Fibroblast of peridontal ligament (primary cell): ENCODE data around the gene CACNB3.
A peak's percentile ranks its signal among the peaks of the same experiment; 100 is the strongest.
"Not testable (repeated sequence)": the region's sequence is repeated elsewhere in the genome, so short reads cannot be mapped to it uniquely, and the experiment has no call there.

ENCODE experiments used
- DNase-seq: peaks from one replicate; pipeline ENCODE4 v3.0.0-alpha.2; 2010; ENCODE audit errors: extremely low read depth

CACNB3 gene

DNA sequence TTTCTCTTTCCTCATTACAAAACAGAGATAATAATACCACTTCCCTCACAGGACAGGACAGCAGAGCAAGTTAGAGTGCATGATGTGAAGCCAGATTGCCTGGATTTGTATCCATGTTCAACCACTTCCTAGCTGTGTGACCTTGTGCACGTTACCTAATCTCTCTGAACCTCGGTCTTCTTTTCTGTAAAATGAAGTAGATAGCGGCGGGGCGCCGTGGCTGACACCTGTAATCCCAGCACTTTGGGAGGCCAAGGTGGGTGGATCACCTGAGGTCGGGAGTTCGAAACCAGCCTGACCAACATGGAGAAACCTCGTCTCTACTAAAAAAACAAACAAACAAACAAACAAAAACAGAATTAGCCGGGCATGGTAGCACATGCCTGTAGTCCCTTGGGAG is 36.6 kb downstream of the CACNB3 start:
- not testable (repeated sequence) for DNase-seq

DNA sequence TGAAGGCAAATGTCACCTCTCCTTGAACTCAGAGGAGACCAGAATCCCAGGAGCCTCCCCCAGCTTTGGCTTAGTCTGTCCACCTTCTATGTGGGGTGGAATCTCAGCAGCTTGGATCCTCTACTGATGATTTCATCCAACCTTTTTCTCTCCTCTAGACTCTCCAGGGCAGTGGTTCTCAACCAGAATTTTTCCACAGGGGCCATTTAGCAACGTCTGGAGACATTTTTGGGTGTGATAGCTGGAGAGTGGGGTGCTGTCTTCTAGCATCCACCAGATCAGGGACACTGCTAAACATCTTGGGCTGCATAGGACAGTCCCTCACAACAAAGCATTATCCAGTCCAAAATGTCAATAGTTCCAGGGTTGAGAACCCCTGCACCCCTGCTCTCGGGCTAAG is 38.1 kb downstream of the CACNB3 start:
- DNase-seq = no peak

DNA sequence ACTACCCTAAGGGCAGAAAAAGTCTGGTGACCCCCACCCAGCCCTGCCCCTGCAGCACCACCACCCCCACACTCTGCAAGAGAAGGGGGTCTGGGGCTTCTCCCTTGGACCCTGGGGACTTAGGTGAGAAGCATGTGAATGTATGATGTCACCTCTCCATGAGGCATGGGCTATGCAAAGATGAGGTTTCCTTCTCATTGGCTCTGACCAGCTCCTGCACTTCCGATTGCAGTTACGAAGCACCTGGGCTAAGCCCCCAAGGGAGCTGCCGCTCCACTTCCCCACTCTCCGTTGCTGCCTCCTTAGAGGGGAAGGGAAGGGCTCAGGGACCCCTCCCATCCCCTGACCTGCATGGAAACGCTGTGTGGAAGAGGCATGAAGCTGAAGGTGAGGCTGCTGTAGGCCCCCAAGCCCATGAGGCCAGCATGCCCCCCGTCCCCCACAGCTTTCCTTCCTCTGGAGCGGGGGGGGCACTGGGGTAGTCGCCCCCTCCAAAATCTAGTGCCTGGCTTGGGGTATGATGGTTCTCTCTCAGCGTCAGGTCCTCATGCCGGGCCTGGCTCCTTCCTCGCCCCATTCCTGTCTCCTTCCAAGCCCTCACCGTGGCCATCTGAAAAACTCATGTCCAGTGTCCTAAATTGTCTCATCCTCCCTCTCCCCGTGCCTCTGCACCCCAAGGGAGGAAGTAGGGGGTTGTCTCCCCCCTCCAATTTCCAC is 39.1 kb downstream of the CACNB3 start:
- DNase-seq = no peak

DNA sequence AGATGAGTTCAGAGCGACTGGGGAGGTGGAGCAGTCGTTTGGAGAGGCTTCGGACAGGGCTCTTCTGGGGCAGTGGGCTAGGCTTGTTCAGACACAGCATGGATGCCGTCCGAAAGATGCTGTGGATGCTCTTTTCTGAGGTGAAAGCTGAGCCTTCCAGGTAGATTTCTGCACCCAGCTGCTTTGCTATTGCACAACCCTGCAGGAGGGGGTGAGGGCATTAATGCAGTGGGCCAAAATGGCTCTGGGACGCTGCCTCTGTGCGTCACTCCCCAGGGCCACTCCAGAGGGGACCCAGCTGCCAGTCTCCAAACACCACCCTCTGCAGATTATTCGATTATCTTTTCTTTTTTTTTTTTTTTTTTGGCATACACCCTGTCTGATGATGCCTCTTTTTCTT is 39.7 kb downstream of the CACNB3 start:
- no peak for DNase-seq

DNA sequence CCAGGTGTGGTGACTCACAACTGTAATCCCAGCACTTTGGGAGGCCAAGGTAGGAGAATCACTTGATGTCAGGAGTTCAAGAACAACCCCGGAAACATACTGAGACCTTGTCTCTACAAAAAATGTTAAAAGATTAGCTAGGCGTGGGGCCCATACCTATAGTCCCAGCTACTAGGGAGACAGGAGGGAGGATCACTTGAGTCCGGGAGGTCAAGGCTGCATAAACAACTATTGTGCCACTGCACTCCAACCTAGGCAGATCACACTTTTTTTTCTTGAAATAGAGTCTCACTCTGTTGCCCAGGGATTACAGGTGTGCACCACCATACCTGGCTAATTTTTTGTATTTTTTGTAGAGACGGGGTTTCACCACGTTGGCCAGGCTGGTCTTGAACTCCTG is 41.3 kb downstream of the CACNB3 start:
- DNase-seq = no peak

DNA sequence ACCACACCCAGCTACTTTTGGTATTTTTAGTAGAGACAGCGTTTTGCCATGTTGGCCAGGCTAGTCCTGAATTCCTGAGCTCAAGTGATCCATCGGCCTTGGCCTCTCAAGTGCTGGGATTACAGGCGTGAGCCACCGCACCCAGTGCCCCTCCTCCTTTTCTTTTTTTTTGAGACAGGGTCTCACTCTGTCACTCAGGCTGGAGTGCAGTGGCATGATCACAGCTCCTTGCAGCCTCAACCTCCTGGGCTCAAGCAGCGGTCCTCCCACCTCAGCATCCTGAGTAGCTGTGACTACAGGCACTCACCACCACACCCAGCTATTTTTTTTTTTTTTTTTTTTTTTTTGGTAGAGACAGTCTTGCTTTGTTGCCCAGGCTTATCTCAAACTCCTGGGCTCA is 41.9 kb downstream of the CACNB3 start:
- DNase-seq = not testable (repeated sequence)

DNA sequence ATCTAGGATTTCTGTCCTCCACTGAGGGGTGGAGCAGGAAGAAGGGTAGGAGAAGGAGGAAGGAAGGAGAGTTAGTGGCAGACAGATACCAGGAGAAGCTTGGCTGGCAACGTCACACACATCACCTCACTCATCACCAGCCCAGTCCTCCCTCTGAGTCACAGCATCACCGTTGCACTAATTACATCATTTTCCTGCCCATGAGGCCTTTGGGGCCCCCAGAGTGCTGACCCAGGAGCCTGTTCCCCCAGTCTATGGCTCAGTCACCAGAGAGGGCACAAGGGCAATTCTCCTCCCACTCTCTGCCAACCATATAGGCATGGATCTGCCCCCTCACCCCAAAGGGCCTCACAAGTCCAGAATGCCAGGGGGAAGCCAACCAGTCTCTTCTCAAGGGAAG is 42.8 kb downstream of the CACNB3 start:
- DNase-seq = no peak

DNA sequence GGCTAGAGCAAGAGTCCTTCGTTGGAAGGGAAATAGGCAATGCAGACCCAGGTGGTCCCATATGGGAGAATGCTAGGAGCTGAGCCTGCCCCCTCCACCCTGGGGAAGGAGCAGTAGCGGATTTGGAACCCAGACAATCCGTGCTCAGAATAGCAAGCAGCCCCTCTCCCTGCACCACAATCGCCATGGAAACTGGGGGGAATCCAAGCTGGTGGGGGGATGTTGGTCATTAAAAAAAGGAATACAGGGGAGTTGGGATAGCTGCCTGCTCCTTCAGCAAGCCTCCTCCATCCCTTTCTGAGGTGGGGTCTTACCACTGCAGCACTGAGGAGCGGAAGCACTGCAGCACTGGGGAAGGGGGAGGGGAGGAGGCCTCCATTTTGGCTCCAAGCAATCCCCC is 44.5 kb downstream of the CACNB3 start:
- DNase-seq = no peak

DNA sequence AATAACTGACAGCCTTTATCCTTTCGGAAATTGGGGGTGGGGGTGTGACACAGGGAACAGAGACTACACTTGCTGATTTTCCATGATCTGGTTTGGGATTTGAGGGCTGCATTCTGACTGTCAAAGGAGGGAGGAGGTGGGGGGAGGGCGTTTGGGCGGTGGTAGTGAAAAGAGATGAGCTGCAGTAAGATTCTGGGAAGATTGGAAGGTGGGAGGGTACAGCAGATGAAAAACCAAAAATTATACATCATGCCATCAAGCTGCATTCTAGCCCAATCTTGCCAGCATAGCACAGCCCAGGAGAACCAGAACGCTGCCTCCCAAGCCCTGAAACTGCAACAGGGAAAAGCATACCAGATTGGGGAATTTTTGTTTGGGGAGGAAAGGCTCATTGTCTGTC is 45.0 kb downstream of the CACNB3 start:
- DNase-seq = no peak

DNA sequence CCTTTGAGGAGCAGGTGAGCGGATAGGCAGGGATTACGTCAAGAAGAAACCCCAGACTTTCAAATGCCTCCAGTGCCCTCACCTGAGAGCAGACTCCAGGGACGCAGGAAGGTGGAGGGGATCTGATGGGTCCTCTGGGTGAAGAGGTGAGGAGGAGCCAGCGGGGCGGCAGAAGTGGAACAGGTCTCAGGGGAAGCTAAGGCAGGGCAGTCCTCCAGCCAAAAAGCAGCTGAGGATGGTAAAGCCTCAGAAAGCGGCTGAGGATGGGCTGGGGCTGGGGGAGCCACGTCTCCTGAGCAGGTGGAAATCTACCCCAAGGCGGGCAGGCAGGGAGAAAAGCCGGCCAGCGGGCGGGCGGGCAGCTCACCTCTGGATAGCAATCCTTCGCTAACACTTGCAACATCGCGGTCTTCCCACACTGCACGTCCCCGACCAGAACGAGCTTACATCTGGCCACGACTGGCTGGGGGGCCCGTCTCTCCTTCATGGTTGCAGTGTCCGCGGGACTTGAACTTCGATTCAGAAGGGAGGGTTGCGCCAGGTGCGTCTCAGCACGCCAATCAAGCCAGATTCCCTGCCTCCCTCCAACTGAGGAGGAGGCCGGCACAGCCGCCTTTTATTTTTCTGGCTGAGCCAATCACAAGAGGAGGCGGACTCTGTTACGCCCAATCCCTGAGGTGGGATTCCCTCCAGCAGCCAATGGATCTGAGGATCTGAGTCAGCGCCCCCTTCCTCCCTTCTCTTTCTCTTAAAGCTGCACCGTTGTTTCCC is 47.2 kb downstream of the CACNB3 start, which contains the start of gene RND1:
RND1 (minus strand) TSS at position 590 of the 771 bp plus-strand sequence; CDS start at position 487, 103 bp downstream.
- DNase-seq = peak; percentile 90

DNA sequence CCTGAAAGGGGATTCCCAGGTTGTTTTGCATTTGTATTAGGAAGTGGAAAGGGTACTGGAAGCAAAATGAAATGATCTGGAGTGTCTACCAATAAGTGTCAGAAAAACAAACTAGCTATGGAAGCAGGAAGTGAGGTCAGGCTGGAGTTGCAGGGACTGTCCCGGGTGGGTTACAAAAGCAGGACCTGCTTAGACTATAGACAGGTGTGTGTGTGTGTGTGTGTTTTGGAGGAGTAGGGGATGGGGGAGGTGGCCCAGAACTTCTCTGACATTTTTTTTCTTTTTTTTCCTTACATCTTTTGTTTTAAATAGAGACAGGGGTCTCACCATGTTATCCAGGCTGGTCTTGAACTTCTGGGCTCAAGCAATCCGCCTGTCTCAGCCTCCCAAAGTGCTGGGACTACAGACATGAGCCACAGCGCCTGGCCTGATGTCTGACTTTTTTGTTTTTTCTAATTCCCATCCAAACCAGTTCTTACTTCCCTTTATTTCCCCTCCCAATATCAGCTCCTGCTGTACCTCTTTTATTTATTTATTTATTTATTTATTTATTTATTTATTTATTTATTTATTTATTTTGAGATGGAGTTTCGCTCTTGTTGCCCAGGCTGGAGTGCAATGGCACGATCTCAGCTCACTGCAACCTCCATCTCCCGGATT is 47.9 kb downstream of the CACNB3 start:
- DNase-seq = no peak

DNA sequence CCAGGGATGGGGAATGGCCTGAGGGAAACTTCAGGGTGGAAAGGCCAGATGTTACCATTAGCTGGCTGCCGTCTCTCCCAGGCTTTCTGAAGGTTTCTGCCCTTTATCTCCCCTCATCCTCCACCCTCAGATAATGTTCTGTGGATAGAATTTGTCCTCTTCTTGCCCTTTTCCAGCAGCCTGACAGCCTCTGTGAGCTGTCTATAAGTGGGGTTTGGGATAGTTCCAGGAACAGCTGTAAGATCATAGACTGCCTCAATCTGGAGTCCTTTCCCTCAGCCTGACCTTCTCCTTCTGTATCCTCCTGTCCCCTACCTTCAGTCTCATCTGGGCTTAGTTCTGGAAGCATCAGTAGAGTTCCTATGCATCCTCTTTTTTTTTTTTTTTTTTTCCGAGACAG is 50.2 kb downstream of the CACNB3 start:
- no peak for DNase-seq

DNA sequence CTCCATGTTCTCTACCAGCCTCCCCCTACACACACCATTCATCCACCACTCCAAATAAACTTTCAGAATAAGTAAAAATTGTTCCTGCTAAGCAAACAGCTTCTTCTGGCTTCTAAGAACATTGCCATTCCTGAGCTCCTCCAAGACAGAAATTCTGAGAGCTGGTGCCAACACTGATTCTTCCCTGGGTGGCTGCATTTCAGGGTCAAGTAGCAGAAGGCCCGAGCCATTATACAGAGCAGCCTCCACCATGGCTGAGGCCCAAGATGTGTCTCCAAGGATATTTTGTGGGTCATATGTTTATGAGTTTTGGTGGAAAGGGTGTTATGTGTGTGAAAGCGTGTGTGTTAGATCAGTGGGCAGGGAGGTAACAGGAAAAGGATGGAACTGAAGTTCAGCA is 50.9 kb downstream of the CACNB3 start:
- no peak for DNase-seq

DNA sequence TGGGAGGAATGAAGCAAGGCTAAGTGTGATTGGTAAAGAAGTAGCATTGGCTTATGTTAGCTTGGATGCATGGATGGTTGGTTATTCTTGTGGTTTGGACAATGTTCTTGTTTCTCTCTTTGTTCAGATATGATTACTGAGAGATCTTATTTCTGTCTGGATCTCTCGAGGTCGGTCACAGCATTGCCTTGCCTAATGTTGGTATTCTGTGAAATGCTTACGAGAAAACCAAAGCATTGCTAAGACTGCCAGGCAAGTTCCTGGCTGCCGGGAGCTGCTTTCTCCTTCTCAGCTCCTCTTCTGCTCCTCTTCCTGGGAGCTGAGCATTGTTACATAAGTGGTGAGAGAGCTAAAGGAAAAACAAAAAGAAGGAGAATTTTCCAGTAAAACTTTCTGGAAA is 54.8 kb downstream of the CACNB3 start:
- peak; percentile 73 for DNase-seq

DNA sequence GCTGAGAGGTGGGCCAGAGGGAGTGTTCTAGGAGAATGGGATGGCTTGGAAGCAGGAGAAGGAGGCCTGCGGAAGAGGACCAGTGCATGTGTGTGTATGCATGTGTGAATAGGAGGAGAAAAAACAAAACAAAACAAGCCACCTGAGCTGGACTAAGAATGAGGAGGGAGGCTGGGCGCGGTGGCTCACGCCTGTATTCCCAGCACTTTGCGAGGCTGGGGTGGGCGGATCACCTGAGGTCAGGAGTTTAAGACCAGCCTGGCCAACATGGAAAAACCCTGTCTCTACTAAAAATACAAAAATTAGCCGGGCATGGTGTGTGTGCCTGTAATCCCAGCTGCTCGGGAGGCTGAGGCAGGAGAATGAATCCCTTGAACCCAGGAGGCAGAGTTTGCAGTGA is 55.2 kb downstream of the CACNB3 start:
- DNase-seq = not testable (repeated sequence)

DNA sequence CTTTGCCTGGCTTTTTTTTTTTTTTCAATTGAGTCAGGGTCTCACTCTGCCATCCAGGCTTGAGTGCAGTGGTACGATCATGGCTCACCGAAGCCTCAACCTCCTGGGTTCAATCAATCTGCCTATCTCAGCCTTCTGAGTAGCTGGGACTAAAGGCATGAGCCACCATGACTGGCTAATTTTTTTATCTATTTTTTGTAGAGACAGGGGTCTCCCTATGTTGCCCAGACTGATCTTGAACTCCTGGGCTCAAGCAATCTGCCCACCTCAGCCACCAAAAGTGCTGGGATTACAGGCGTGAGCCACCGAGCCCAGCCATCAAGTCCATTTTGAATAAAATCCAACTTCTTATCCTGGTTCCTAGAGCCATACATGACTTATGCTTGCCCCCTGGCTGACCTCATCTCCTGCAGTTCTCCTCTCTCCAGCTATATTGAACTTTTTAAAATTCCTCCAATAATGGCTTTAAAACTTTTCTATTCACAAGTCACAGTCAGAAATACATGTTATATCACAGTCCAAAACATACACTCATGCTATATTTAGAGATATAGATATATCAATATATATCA is 57.7 kb downstream of the CACNB3 start:
- DNase-seq = peak; percentile 21
